Measurements from ENCODE around the gene RASGRP2. TPM values are rescaled to one million over a fixed set of nuclear protein-coding genes. Genes with fewer than 3 reads are reported as not detected.

Gene RASGRP2
- total RNA-seq, 1 experiment from 2014 or later = 26.9 TPM

DNA sequence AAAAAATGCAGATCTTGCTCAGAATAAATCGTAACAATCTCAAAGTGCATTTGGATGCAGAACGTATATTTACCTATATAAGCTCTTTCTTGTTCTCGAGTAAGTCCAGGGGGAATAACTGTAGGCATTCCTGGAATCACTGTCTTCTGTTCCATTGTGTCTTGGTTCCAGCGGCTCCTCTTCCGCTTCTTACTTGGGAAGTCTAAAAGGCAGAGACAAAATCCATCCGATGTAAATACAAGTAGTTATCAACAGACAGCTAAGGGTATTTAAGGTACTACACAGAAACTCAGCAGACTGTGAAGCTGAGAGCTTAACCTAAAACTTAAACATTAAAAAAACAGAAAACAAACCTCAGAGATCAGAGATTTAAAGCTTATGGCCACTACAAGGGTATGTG is 32.5 kb upstream of the RASGRP2 start:
- Histone ChIP-seq H4K20me1 (ENCODE audit: control insufficient read depth, insufficient read depth, insufficient read length) (peaks cover under 1% of the 10 kb centered on the region), H4K5ac (ENCODE audit: insufficient read length, low read depth, low read length) (no peak overlapping the region), H4K91ac (ENCODE audit: insufficient read length, low read depth, low read length) (no peak overlapping the region), H3K23ac (ENCODE audit: insufficient read length, low read depth, low read length) (no peak overlapping the region), H2AFZ (ENCODE audit: low read length) (no peak overlapping the region), H3K18ac (ENCODE audit: insufficient read length, low read depth, low read length) (no peak overlapping the region), H2BK20ac (ENCODE audit: low read depth, low read length, poor library complexity, severe bottlenecking) (no peak overlapping the region), H3K4me2 (ENCODE audit: insufficient read depth, insufficient read length, low read length) (peak overlapping the region; percentile 81), H3K79me1 (ENCODE audit: insufficient read depth, low read depth, low read length, poor library complexity, severe bottlenecking) (peaks cover 7% of the 10 kb centered on the region), H2BK120ac (ENCODE audit: low read depth, low read length, poor library complexity, severe bottlenecking) (no peak overlapping the region), H2AK5ac (ENCODE audit: insufficient read length, low read length) (no peak overlapping the region), H4K8ac (replicated peaks; ENCODE audit: insufficient read length, low read depth, low read length) (no peak overlapping the region), H3K27ac (ENCODE audit: insufficient read length, low read depth, low read length) (no peak overlapping the region), H3K4me1 (ENCODE audit: insufficient read depth, low read length) (no peaks in the 10 kb centered on the region), H2BK12ac (ENCODE audit: insufficient read length, low read depth, low read length) (no peak overlapping the region), H3K27me3 (ENCODE audit: insufficient read depth, low read length) (no peaks in the 10 kb centered on the region), H3K9me3 (ENCODE audit: control insufficient read depth, low read depth, low read length) (no peaks in the 10 kb centered on the region), H3K23me2 (ENCODE audit: insufficient read length, low read depth, low read length, poor library complexity, severe bottlenecking) (no peaks in the 10 kb centered on the region), H2BK15ac (ENCODE audit: low read depth, low read length) (no peak overlapping the region), H2BK5ac (ENCODE audit: insufficient read length, low read length) (no peak overlapping the region), H3K56ac (ENCODE audit: insufficient read length, low read depth, low read length) (no peak overlapping the region), H3K4ac (ENCODE audit: low read depth, low read length) (no peak overlapping the region), H3K9ac (ENCODE audit: extremely low read depth, insufficient read length, low read length) (no peak overlapping the region), H3K14ac (ENCODE audit: insufficient read depth, low read length) (no peak overlapping the region), H3K79me2 (ENCODE audit: insufficient read depth, low read length) (peaks cover 26% of the 10 kb centered on the region), H3T11ph (ENCODE audit: low read length) (no peak overlapping the region)
- peaks cover 21 to 35% of the 10 kb centered on the region in 2 experiments for H3K4me1 Mint-ChIP-seq
- TF ChIP-seq, protein P1, sequence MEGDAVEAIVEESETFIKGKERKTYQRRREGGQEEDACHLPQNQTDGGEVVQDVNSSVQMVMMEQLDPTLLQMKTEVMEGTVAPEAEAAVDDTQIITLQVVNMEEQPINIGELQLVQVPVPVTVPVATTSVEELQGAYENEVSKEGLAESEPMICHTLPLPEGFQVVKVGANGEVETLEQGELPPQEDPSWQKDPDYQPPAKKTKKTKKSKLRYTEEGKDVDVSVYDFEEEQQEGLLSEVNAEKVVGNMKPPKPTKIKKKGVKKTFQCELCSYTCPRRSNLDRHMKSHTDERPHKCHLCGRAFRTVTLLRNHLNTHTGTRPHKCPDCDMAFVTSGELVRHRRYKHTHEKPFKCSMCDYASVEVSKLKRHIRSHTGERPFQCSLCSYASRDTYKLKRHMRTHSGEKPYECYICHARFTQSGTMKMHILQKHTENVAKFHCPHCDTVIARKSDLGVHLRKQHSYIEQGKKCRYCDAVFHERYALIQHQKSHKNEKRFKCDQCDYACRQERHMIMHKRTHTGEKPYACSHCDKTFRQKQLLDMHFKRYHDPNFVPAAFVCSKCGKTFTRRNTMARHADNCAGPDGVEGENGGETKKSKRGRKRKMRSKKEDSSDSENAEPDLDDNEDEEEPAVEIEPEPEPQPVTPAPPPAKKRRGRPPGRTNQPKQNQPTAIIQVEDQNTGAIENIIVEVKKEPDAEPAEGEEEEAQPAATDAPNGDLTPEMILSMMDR (conservative IDR thresholded peaks at IDR 0.05) = no peak
- no peaks in the 10 kb centered on the region for H3K27me3 Mint-ChIP-seq (ENCODE audit: low read depth)
- peak overlapping the region in 2 of 3 experiments; percentile 10 to 89; a peak in 2 of 7 replicates for H3K27ac Mint-ChIP-seq
- no CpG with 5 or more reads among the region's 6 CpGs for WGBS (ENCODE audit: extremely low coverage, insufficient read length, low lambda C conversion rate)
- H3K36me3 Mint-ChIP-seq (ENCODE audit: insufficient read depth in 1 of 3, low read depth in 3 of 3) = peaks cover 56 to 65% (median 62%) of the 10 kb centered on the region in 3 experiments
- no peak for DNase-seq
- H3K9me3 Mint-ChIP-seq = no peaks in the 10 kb centered on the region; a peak in 1 of 5 replicates
- H3K4me3 Mint-ChIP-seq = peak overlapping the region; percentile 90 to 95
